ENCODE data around the gene KRT3.

The KRT3 gene

DNA sequence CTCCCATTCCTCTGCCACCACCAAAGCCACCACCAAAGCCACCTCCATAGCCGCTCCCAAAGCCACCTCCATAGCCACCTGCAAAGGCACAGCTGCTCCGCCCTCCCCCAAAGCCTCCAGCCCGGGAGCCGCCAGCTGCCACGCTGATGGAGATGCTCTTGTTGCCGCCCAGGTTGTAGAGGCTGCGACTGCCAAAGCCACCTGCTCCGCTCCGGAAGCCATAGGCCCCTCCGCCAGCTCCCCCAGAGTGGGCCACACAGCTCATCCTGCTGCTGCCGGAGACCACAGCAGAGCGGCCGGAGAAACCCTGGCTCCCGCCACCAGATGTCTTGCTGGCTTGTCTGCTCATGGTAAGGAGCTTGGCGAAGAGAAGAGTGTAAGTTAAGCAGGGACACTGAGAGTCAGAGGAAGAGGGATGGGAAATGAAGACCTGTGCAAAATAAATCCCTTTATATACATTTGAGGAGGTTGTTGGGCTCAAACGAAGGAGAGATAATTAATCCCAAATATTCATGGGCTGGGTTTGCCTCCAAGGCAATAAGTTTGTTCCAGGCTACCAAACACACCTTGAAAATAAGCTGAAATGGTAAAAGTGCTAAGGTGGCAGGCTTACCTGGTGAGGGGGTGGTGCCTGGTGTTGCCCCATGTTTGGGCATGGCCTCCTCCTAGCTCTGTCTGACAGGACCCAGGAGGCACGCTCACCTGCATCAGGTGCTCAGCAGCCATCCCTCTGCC lies at the start of gene KRT3:
KRT3 (minus strand) TSS at position 424 of the 735 bp plus-strand sequence; CDS start at position 349, 75 bp downstream.
- no peak for DNase-seq (ENCODE audit: low read depth in 2 of 2)

GRCh38 chr12:52844386-52844785 lies 48.5 kb upstream of the KRT3 start:
- no peak for DNase-seq (ENCODE audit: low read depth in 2 of 2)

GRCh38 chr12:52839436-52840105 lies 43.7 kb upstream of the KRT3 start:
- no peak for DNase-seq (ENCODE audit: low read depth in 2 of 2)

- DNase-seq (ENCODE audit: low read depth in 2 of 2) = no peak
Observed at GRCh38 chr12:52838609-52839435, 42.9 kb upstream of the KRT3 start.

- no peak for DNase-seq (ENCODE audit: low read depth in 2 of 2)
Observed at GRCh38 chr12:52837781-52838608, 42.1 kb upstream of the KRT3 start.

GRCh38 chr12:52837413-52837741 lies 41.5 kb upstream of the KRT3 start:
- DNase-seq (ENCODE audit: low read depth in 2 of 2) = no peak

DNA sequence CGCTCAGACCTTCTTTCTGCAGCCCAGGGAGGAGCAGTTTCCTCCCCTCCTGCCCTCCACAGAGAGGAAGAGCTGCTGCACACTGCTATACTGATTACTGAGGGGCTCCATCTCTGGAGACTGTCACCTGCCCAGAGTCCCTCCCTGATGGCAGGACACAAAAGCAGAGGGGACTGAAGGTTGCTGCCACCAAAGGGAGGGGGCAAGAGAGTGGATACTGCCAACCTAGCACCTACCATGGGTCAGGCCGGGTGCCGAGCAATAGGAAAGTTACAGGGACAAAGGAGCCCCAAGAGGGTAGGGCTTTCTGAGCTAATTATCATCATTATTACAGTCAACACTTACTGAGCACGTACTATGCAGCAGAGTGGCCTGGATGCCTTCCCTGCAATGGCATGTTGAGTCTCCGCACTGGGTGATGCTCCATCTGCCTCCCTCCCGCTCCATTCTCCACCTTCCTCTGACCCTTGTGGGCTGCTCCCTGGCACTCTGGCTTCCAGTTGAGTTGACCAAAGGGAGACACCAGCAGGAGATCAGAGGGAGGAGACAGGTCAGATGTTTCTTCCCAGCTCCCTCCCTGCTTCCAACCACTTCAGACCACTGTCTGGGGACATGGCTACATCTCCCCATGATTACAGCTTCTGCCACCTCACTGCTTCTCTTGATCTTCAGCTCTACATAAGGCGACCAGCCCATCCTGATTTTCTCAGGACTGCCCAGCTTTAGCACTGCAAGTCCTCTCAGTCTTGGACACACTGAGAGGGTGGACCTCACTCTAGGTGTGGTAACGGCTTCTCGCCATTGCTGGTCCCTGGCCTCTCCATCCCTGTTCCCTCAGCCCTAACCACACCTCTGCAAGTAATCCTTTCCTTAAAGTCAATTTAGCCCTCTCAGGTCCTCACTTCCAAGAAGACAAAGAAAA lies 40.8 kb upstream of the KRT3 start:
- no peak for DNase-seq (ENCODE audit: low read depth in 2 of 2)

- DNase-seq (ENCODE audit: low read depth in 2 of 2) = peak; percentile 51 to 53
Observed at GRCh38 chr12:52836042-52836466, 40.1 kb upstream of the KRT3 start.

DNA sequence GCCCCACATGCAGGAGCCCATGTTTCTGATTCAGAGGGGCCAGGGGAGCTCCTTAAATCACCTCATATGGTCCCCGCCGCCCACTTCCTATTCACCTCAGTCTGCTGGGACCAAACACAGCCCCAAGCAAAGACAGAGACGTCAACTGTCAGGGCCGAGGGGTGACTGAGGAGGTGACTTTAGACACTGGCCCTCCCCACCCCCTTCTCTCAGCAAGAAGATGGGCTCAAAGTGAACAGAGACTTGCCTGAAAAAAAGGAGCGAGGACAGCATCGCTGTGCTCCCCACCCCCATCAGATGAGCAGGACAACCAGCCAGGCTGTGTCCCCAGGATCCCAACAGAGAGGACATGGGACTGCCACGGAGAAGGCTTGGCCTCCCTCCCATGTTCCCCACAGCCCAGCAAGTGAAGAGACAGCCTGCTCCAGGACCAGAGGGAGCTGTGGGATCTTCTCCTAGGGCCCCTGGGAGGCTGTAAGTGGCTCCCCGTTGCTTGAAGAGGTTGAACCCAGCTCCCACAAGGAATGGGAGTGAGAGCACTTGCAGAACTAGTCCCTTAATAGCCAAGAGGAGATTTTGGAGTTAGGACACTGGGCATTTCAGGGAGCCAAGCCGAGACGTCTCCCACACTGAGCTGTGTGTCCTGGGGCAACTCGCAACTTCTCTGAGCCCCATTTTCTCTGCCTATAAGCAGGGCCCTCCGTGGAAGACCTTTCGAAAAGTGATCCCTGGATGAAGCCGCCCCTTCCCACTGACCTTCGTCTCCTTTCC lies 39.5 kb upstream of the KRT3 start:
- no peak for DNase-seq (ENCODE audit: low read depth in 2 of 2)

GRCh38 chr12:52834727-52835001 lies 38.7 kb upstream of the KRT3 start:
- DNase-seq (ENCODE audit: low read depth in 2 of 2) = no peak

GRCh38 chr12:52833922-52834726 lies 38.2 kb upstream of the KRT3 start, which contains the start of gene KRT79:
TSS of gene KRT79 (minus strand) at chr12:52834311. CDS start at chr12:52834260, 51 bp downstream.
- DNase-seq (ENCODE audit: low read depth in 2 of 2) = no peak

- DNase-seq (ENCODE audit: low read depth in 2 of 2) = no peak
Observed at GRCh38 chr12:52832985-52833905, 37.3 kb upstream of the KRT3 start.

- DNase-seq (ENCODE audit: low read depth in 2 of 2) = no peak
Observed at GRCh38 chr12:52832451-52832850, 36.5 kb upstream of the KRT3 start.

DNA sequence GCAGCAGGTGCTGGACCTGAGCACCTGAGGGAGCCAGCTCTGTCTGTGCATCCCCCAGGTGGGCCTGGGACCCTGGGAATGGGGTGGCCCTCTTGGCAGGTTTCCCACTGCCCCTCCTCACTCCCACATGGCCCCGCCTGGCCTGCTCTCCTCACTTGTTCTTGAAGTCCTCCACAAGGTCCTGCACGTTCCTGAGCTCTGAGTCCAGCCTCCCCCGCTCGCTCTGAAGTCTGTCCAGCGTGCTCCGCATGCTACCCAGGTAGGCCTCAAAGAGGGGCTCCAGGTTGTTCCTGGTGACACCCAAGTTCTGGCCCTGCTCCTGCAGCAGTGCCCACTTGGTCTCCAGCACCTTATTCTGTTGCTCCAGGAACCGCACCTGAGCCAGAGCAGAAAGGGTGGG lies 35.3 kb upstream of the KRT3 start:
- DNase-seq (ENCODE audit: low read depth in 2 of 2) = no peak

DNA sequence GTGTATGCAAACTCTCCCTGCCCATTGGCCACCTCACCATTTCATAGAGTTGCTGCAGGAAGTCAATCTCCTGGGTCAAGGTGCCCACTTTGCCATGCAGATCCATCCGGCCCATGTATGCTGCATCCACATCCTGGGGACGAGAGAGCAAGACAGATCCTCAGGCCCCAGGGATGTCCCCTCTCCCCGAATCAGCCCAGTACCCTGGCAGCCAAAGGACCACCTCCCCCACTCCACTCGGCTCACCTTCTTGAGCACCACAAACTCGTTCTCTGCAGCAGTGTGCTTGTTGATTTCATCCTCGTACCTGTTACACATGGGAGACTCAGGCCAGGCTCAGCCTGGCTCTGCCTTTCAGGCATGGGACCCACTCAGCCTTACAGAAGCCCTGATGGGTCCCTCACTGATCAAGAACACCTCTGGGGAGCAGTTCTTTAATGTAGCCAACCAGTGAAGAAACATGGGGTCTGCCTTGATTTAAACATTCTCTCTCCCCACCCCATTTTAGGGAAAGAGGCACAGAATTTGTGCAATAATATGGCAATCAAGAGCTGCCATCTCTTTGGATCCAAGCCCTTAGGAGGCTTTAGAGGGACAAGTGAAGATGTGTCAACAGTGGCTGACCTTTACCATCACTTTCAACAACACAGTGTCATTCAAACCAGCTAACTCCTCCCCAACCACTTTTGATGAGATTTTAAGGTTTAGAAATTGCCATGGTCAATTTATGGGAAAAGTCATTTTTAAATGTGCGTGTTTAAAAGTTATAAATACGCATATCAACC lies 34.3 kb upstream of the KRT3 start:
- no peak for DNase-seq (ENCODE audit: low read depth in 2 of 2)

DNA sequence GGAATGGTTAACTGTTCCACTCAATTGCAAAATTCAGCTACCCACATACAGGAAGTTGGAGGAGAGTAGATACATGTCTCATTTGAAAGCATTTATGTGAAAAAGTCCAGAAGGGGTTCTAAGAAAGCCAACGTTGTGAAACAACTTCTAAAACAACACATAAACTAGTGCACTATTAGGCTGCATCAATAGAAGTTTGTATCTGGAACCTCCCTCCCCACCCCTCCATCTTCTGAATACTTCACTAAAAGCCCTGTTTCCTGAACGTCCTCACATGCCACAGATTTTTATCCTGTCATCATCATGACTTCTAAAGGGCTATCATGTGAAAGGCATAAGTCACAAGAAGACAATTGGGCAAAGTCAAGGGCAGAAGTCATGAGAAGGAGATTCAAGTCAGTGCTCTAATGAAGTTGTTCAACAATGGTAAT lies 32.7 kb upstream of the KRT3 start:
- DNase-seq (ENCODE audit: low read depth in 2 of 2) = no peak

DNA sequence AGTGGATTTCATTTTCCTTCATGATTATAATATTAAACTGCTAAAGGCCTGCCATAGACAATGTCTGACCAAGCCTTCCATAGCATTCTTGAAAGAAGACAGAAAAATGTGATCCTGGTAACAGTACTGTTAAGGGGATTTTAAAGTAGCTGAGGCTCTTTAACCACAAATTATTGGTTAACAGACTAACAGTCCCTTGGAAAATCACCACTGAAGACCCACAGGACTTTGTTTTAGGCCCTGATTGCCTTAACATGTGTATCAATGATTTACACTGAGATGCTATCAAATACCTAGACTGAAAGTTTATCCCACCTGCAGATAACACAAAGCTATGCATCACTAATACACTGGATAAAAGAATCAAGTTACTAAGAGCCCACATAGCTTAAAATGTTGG lies 32.2 kb upstream of the KRT3 start:
- DNase-seq (ENCODE audit: low read depth in 2 of 2) = no peak
